Epithelial cell of proximal tubule (primary cell): ENCODE results near the gene MAN2A2. TPM values are rescaled to one million over a fixed set of nuclear protein-coding genes. Genes with fewer than 3 reads are reported as not detected.
A peak's percentile ranks its signal among the peaks of the same experiment; 100 is the strongest.

Experiments used
- DNase-seq: peaks from one replicate; pipeline ENCODE4 v3.0.0-alpha.2; 2011; ENCODE audit warnings: low read depth
- H3K4me3 ChIP-seq: 2 replicates; pipeline ENCODE4 v1.5.1; 2011; ENCODE audit warnings: low read depth, mild to moderate bottlenecking, low read length
- total RNA-seq: library from RNA; depleted of rRNA; stranded (reverse); fragments of >200 nt; gene quantifications from 2 replicates; pipeline ENCODE4 v1.2.3, GENCODE V29; 2015
- TF ChIP-seq, protein P1 (sequence below): conservative IDR thresholded peaks from 2 replicates; pipeline ENCODE4 v1.5.1; 2012; ENCODE audit warnings: low read depth, mild to moderate bottlenecking, low read length

Gene MAN2A2
- total RNA-seq, 1 donor from 2014 or later: 25.3 TPM

DNA sequence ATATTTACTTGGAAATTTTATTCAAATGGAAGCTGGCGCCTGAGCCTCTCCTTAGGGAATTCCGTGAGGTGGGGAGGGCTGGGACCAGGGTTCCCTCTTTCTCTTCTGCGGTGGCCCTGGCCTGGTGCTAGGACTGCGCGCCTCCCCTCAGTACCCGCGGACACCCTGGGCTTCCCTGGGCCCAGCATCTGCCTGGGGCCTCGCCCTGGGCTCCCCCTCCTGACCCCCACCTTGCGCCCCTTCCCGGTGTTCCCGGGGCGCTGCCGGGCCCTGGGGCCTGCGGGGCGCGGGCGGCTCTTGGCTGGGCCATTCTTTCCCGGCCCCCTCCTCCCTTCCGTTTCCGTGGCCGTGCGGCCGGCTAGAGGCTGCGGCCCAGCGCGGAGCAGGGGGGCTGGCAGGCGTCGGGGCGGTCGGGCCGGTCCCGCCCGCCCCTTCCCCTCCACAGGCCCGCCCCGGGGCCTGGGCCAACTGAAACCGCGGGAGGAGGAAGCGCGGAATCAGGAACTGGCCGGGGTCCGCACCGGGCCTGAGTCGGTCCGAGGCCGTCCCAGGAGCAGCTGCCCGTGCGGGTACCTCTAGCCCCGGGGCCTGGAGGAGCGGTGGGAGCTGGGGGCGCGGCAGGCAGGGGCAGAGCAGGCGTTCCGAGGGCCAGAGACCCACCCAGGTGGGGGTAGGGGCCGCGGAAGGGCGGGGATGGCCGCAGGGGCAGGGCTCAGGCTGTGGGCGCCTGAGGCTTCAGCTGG lies 19.0 kb upstream of the MAN2A2 start, which contains the start of gene FES:
FES (plus strand) TSS at position 529 of the 743 bp plus-strand sequence. CDS start 542 bp downstream, outside the sequence.
- DNase-seq: no peak
- TF ChIP-seq, protein P1, sequence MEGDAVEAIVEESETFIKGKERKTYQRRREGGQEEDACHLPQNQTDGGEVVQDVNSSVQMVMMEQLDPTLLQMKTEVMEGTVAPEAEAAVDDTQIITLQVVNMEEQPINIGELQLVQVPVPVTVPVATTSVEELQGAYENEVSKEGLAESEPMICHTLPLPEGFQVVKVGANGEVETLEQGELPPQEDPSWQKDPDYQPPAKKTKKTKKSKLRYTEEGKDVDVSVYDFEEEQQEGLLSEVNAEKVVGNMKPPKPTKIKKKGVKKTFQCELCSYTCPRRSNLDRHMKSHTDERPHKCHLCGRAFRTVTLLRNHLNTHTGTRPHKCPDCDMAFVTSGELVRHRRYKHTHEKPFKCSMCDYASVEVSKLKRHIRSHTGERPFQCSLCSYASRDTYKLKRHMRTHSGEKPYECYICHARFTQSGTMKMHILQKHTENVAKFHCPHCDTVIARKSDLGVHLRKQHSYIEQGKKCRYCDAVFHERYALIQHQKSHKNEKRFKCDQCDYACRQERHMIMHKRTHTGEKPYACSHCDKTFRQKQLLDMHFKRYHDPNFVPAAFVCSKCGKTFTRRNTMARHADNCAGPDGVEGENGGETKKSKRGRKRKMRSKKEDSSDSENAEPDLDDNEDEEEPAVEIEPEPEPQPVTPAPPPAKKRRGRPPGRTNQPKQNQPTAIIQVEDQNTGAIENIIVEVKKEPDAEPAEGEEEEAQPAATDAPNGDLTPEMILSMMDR: no peak
- peak within 1 kb of the TSS; percentile 33 for H3K4me3 ChIP-seq

DNA sequence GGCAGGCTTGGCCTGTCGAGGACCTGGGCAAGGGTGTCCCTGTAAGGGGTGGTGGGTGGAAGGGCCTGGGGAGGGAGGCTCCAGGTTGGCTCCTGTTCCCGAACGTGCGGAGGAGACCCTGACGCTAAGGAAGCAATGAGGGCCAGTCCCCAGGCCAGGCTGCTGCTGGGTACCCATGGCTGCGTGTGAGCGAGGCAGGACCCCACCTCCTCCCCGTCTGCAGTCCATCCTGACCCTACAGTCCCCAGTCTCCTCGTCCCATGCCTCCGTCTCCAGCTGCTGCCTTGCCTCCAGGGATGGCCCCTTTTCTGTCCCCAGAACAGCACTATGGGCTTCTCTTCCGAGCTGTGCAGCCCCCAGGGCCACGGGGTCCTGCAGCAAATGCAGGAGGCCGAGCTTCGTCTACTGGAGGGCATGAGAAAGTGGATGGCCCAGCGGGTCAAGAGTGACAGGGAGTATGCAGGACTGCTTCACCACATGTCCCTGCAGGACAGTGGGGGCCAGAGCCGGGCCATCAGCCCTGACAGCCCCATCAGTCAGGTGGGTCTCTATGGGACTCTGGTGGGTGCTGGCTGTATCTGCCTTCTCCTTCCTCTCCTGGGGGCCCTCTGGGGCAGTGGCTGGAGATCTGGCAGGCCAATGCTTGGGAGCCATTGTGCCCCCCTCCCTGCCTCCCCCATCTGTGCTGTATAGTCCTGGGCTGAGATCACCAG lies 18.2 kb upstream of the MAN2A2 start:
- no peak for DNase-seq
- peak overlapping the region; percentile 33 for H3K4me3 ChIP-seq
- TF ChIP-seq, protein P1: no peak

DNA sequence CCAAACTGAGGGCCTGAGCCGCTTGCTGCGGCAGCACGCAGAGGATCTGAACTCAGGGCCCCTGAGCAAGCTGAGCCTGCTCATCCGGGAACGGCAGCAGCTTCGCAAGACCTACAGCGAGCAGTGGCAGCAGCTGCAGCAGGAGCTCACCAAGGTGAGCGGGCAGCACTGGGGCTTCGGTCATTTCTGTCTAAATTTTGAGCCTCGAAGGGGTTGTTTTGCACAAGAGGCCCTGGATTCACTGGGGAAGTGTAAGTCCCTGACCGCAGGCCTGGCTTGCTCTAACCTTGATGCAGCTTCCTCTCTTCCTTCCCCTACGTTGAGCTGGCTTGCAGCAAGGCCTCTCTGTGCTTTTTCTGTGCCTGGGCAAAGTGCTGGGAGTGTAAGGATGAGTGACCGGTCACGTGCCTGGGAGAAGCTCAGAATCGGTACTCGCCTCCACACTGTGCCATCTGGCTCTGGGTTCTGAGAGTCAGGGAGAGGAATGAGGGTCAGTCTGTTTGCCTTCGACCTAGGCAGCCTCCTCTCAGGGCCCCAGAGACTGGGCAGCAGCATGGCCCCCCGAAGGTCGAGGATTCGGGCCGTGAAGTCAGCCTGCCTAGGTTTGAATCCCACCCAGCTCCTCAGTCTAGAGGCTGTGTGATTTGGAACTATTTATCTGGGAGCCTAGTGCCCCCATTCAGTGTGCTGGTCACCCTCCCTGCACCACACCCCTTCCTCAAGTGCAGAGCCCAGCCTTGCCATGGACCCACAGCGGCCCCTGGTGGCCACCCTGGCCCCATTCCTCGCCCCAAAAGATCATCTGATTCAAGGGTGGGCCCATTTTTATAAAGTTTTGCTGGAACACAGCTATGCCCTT lies 17.4 kb upstream of the MAN2A2 start:
- TF ChIP-seq, protein P1: peak; percentile 100
- no peak for DNase-seq
- H3K4me3 ChIP-seq: no peak overlapping the region

DNA sequence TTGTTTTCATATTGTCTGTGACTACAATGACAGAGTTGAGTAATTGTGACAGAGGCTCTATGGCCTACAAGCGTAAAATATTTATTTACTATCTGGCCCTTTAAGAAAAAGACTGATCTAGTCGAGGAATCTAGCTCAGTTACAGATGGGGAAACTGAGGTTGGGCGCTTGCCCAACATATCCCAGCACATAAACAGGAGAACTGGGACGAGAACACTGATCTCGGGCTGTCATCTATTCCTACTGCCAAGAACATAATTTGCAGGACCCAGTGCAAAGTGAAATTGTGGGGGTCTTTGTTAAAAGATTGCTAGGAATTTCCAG lies 16.8 kb upstream of the MAN2A2 start:
- no peak for DNase-seq
- no peak overlapping the region for H3K4me3 ChIP-seq
- TF ChIP-seq, protein P1: no peak

DNA sequence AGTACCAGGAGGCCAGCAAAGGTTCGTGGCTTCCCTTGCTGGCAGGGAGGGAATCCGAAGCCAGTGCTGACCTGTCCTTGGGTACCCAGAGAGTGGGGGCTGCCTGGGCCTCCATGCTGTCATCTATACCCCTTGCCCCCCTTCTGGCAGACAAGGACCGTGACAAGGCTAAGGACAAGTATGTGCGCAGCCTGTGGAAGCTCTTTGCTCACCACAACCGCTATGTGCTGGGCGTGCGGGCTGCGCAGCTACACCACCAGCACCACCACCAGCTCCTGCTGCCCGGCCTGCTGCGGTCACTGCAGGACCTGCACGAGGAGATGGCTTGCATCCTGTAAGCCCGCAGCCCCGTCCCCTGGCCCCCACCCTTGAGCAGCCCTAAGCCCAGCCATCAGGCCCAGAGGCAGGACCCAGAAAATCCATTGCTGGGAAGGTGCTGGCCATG lies 16.0 kb upstream of the MAN2A2 start:
- TF ChIP-seq, protein P1: no peak
- DNase-seq: no peak
- no peak overlapping the region for H3K4me3 ChIP-seq

DNA sequence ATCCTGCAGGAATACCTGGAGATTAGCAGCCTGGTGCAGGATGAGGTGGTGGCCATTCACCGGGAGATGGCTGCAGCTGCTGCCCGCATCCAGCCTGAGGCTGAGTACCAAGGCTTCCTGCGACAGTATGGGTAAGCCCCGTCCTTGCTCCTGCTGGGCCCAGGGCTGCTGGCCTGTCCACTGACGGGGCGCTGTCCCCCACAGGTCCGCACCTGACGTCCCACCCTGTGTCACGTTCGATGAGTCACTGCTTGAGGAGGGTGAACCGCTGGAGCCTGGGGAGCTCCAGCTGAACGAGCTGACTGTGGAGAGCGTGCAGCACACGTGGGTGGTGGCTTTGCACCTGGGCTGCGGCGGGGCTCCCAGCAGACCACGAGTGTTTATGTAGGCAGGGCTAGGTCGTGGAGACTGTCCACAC lies 13.8 kb upstream of the MAN2A2 start:
- DNase-seq: no peak
- H3K4me3 ChIP-seq: no peak overlapping the region

More for the DNA sequence above, 13.8 kb upstream of the MAN2A2 start:
- TF ChIP-seq, protein P1: no peak
